Mesothelial cell of epicardium (in vitro differentiated cells): Measurements from ENCODE around the gene ZNF366. TPM values are rescaled to one million over a fixed set of nuclear protein-coding genes. Genes with fewer than 3 reads are reported as not detected.

Source experiments
- DNase-seq, 2 experiments: peaks; one replicate each; pipeline ENCODE4 v3.0.0; 2021; ENCODE audit warnings: low spot score in 2 of 2; ENCODE audit not compliant: unreplicated experiment in 2 of 2
- H3K27ac Mint-ChIP-seq: 2 replicates; pipeline ENCODE4 v1.8.0; 2021; ENCODE audit warnings: mixed read lengths
- H3K27me3 Mint-ChIP-seq: 2 replicates; pipeline ENCODE4 v1.8.0; 2021; ENCODE audit warnings: low read depth, mixed read lengths
- H3K36me3 Mint-ChIP-seq: 2 replicates; pipeline ENCODE4 v1.8.0; 2021; ENCODE audit warnings: mixed read lengths
- H3K4me1 Mint-ChIP-seq: 2 replicates; pipeline ENCODE4 v1.8.0; 2021; ENCODE audit warnings: mixed read lengths
- H3K4me3 Mint-ChIP-seq: 2 replicates; pipeline ENCODE4 v1.8.0; 2021; ENCODE audit warnings: mild to moderate bottlenecking, moderate library complexity, mixed read lengths
- H3K9me3 Mint-ChIP-seq: 2 replicates; pipeline ENCODE4 v1.8.0; 2021; ENCODE audit warnings: mixed read lengths
- total RNA-seq: library from RNA; stranded (reverse); gene quantifications from 3 replicates; pipeline ENCODE4 v1.2.1, GENCODE V29; 2021
- TF ChIP-seq, protein P1 (sequence below): fragments of 200-600 bp; sonication (generic); IDR thresholded peaks from one replicate; pipeline ENCODE4 v1.5.0; 2021; ENCODE audit warnings: antibody characterized with exemption; ENCODE audit not compliant: unreplicated experiment

The ZNF366 gene
- total RNA-seq, 1 donor from 2014 or later = not detected

DNA sequence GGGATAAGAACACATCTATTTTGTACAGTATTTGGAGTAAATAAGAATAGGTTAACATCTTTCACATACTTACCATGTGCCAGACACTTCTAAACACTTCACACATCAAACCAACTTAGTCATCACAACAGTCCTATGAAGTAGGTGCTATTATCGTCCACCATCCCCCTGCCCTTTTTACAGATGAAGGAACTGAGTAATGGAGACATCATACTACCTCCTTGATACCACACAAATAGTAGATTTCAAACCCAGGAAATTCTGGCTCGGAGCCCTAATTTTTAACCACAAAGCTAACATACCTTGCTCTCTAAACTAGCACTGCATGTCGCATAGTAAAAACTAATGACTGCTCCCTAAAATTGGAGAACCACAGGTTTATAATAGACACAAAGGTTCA is 4.2 kb upstream of the ZNF366 start:
- Mint-ChIP-seq H3K27ac (no peak overlapping the region), H3K4me3 (no peak overlapping the region), H3K27me3 (no peaks in the 10 kb centered on the region), H3K4me1 (peaks cover 33% of the 10 kb centered on the region), H3K9me3 (no peaks in the 10 kb centered on the region), H3K36me3 (no peaks in the 10 kb centered on the region)
- TF ChIP-seq, protein P1, sequence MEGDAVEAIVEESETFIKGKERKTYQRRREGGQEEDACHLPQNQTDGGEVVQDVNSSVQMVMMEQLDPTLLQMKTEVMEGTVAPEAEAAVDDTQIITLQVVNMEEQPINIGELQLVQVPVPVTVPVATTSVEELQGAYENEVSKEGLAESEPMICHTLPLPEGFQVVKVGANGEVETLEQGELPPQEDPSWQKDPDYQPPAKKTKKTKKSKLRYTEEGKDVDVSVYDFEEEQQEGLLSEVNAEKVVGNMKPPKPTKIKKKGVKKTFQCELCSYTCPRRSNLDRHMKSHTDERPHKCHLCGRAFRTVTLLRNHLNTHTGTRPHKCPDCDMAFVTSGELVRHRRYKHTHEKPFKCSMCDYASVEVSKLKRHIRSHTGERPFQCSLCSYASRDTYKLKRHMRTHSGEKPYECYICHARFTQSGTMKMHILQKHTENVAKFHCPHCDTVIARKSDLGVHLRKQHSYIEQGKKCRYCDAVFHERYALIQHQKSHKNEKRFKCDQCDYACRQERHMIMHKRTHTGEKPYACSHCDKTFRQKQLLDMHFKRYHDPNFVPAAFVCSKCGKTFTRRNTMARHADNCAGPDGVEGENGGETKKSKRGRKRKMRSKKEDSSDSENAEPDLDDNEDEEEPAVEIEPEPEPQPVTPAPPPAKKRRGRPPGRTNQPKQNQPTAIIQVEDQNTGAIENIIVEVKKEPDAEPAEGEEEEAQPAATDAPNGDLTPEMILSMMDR = no peak
- no peak for DNase-seq

DNA sequence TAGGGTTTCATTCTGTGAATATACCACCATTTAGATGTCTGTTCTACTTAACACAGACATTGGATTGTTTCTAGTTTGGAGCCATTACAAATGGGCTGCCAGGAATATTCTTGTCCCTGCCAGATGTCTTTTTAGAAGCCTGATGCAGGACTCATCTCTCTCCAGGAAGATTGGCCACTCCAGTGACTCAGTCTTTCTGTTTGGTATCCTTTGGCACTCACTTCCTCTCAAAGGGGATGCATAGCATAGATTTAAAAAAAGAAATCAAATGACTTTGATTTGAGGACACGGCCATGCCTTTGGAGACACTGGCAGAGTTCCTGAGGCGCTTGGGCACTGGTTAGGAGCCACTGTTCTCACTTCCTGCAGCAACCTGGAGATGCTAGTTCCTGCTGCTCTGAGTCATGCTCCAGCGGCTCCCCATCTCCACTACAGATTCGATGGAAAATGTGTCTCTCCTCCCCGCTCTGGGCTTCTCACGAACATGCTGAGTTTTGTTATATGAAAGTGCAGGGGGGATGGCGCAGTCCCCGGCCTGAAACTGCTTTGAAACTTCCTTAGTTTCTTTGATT is 3.5 kb upstream of the ZNF366 start:
- Mint-ChIP-seq H3K27me3 (no peaks in the 10 kb centered on the region), H3K4me3 (no peak overlapping the region), H3K27ac (no peak overlapping the region), H3K4me1 (peaks cover 33% of the 10 kb centered on the region), H3K36me3 (no peaks in the 10 kb centered on the region), H3K9me3 (no peaks in the 10 kb centered on the region)
- DNase-seq = no peak
- TF ChIP-seq, protein P1 = no peak

DNA sequence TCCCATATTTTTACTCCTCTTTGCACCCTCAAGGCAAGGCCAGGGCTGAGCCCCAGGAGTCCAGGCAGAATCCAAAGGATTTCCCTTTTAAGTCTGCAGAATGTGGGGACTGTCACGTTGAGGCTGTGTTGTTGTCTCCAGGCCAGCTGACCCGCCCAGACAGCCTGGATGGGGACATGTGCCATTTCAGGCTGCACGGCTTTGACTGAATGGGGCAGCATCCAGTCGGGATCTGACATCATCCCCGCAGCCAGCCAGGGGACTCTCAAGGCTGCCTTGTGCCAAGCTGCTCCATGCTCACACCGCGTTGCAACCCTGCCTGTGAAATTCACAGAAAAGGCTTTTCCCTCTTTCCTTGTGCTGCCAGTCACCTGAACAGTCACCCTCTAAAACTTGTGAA is 2.2 kb upstream of the ZNF366 start:
- peaks cover 33% of the 10 kb centered on the region for H3K4me1 Mint-ChIP-seq
- H3K9me3 Mint-ChIP-seq = no peaks in the 10 kb centered on the region
- H3K36me3 Mint-ChIP-seq = no peaks in the 10 kb centered on the region
- no peak for DNase-seq
- no peaks in the 10 kb centered on the region for H3K27me3 Mint-ChIP-seq
- H3K27ac Mint-ChIP-seq = no peak overlapping the region
- no peak overlapping the region for H3K4me3 Mint-ChIP-seq
- TF ChIP-seq, protein P1 = no peak

DNA sequence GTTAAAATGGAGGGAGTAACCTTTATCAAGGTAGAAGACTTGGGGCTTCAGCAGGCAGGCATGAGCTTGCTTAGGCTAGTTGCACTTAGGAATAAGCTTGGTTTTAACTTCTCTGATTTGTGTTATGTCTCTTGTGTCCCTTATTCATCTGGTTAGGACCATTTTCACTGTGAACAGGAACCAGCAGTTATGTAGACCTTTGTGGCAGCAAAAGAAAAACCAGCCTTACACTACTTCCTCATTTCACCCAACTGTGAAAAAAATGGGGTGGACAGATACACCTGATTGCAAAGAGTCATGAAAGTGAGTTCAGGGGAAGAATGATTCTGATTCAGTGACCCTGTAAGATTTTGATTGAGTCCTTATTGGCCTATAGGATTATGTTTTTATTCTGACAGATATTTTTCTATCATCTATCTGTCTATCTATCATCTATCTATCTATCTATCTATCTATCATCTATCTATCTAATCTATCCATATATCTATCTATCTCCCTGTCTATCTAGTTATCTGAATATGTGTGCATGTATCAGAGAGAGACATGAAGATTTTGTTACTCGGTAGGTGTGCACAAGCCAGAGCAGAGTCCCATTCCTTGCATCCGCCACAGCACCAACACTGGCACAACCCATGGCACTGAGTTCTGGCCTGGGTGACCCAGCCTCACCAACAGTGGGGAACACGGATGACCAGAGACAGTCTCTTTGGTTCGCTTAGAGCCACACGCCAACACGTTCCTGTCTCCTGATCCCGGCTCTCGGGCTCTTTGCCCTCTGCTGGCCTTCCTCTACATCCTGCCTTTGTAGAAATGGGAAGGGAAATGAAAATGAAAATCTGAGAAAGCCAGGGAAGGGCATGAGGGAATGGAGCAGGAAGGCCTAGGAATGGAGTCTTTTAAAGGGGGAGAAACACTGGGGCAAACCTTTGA is 1.3 kb upstream of the ZNF366 start:
- no peak overlapping the region for H3K27ac Mint-ChIP-seq
- no peaks in the 10 kb centered on the region for H3K36me3 Mint-ChIP-seq
- peaks cover 33% of the 10 kb centered on the region for H3K4me1 Mint-ChIP-seq
- no peaks in the 10 kb centered on the region for H3K9me3 Mint-ChIP-seq
- DNase-seq = no peak
- TF ChIP-seq, protein P1 = no peak
- no peaks in the 10 kb centered on the region for H3K27me3 Mint-ChIP-seq
- no peak overlapping the region for H3K4me3 Mint-ChIP-seq

DNA sequence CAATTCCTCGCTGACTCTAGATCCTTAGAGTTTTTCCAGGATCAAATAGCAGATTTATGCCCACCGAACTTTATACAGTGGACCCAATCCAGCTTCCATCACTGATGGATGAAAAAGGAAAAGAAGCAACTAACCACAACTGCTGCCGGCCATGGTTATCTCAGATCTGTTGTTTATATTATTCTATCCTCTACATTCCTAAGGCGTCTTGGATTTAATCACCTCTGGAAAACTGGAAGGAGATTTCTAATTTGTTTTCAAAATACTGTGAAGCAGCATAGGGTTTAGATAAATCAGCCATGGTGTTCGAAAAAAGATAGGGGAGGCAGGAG is 663 bp upstream of the ZNF366 start:
- H3K9me3 Mint-ChIP-seq = no peaks in the 10 kb centered on the region
- peak overlapping the region; percentile 52 for H3K27ac Mint-ChIP-seq
- TF ChIP-seq, protein P1 = no peak
- H3K4me1 Mint-ChIP-seq = peaks cover 33% of the 10 kb centered on the region
- H3K4me3 Mint-ChIP-seq = no peak overlapping the region
- no peak for DNase-seq
- no peaks in the 10 kb centered on the region for H3K36me3 Mint-ChIP-seq
- H3K27me3 Mint-ChIP-seq = no peaks in the 10 kb centered on the region
